GM18502 (cell line): ENCODE results near the gene COL18A1.

Experiments used
- ATAC-seq: cut with Tn5 transposase; IDR thresholded peaks from one replicate; pipeline ENCODE4 v1.9.1; 2021; ENCODE audit warnings: mild to moderate bottlenecking; ENCODE audit not compliant: unreplicated experiment, poor library complexity

The COL18A1 gene

GRCh38 chr21:45396620-45396995, 8.4 kb upstream of the COL18A1 start:
- no peak for ATAC-seq

GRCh38 chr21:45397381-45397780, 7.6 kb upstream of the COL18A1 start:
- no peak for ATAC-seq

GRCh38 chr21:45401054-45401518, 3.9 kb upstream of the COL18A1 start:
- no peak for ATAC-seq

- no peak for ATAC-seq
Observed at GRCh38 chr21:45401916-45402900, 2.8 kb upstream of the COL18A1 start.

GRCh38 chr21:45403133-45403824, 1.7 kb upstream of the COL18A1 start:
- ATAC-seq: no peak

GRCh38 chr21:45403825-45404729, 888 bp upstream of the COL18A1 start:
- no peak for ATAC-seq

GRCh38 chr21:45405271-45405818, 380 bp downstream of the COL18A1 start:
- ATAC-seq: no peak

GRCh38 chr21:45405819-45406762, 1.1 kb downstream of the COL18A1 start:
- ATAC-seq: no peak

GRCh38 chr21:45406801-45407628, 2.0 kb downstream of the COL18A1 start:
- ATAC-seq: no peak

GRCh38 chr21:45407629-45408247, 2.8 kb downstream of the COL18A1 start:
- ATAC-seq: no peak

- ATAC-seq: no peak
Observed at GRCh38 chr21:45408271-45408791, 3.4 kb downstream of the COL18A1 start.

GRCh38 chr21:45408801-45409261, 3.9 kb downstream of the COL18A1 start:
- ATAC-seq: no peak

GRCh38 chr21:45409466-45410150, 4.6 kb downstream of the COL18A1 start:
- ATAC-seq: no peak

- ATAC-seq: no peak
Observed at GRCh38 chr21:45410151-45410864, 5.3 kb downstream of the COL18A1 start.

- no peak for ATAC-seq
Observed at GRCh38 chr21:45410865-45411809, 6.2 kb downstream of the COL18A1 start.
